ENCODE data around the gene TBX4.

TBX4 gene

DNA sequence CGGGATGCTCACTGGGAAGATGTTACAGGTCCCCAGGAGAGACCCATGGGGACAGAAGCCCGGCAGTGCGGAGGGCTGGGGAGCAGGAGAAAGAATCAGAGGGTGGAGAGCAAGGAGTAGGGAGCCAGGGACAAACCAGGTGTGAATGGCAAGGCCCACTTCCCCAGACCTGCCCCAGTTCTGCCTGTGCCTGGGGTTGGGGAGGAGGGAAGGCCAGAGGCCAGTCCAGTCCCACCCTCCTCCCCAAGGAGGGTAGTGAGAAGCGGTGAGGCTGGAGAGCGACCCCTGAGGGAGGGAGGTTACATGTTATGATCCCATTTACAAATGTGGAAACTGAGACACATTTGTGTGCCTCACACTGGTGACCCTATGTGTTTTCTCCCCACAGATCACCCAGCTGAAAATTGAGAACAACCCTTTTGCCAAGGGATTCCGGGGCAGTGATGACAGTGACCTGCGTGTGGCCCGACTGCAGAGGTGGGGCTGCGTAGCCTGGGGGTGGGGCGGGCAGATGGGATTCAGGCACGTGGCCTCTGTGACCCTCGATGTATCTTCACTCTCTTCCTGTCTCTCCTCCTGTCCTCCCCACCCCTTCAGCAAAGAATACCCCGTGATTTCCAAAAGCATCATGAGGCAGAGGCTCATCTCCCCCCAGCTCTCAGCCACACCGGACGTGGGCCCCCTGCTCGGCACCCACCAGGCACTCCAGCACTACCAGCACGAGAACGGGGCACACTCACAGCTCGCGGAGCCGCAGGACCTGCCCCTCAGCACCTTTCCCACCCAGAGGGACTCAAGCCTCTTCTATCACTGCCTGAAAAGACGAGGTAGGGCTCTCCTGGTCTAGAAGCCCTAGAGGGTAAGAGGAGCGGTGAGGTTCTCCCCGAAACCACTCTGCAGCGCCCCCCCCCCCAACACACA, 27.5 kb downstream of the TBX4 start:
- DNase-seq (ENCODE audit: low read depth): no peak
- no peak overlapping the region for H3K4me3 ChIP-seq (ENCODE audit: control insufficient read depth, low read depth, low read length)
- TF ChIP-seq, protein P1, sequence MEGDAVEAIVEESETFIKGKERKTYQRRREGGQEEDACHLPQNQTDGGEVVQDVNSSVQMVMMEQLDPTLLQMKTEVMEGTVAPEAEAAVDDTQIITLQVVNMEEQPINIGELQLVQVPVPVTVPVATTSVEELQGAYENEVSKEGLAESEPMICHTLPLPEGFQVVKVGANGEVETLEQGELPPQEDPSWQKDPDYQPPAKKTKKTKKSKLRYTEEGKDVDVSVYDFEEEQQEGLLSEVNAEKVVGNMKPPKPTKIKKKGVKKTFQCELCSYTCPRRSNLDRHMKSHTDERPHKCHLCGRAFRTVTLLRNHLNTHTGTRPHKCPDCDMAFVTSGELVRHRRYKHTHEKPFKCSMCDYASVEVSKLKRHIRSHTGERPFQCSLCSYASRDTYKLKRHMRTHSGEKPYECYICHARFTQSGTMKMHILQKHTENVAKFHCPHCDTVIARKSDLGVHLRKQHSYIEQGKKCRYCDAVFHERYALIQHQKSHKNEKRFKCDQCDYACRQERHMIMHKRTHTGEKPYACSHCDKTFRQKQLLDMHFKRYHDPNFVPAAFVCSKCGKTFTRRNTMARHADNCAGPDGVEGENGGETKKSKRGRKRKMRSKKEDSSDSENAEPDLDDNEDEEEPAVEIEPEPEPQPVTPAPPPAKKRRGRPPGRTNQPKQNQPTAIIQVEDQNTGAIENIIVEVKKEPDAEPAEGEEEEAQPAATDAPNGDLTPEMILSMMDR (IDR thresholded peaks at IDR 0.05; ENCODE audit: control insufficient read depth, insufficient read depth, low read depth, low read length, missing control alignments): no peak

- DNase-seq (ENCODE audit: low read depth): no peak
- TF ChIP-seq, protein P1 (IDR thresholded peaks at IDR 0.05; ENCODE audit: control insufficient read depth, insufficient read depth, low read depth, low read length, missing control alignments): no peak
- H3K4me3 ChIP-seq (ENCODE audit: control insufficient read depth, low read depth, low read length): no peak overlapping the region
Observed at GRCh38 chr17:61480414-61480807, 28.2 kb downstream of the TBX4 start.

DNA sequence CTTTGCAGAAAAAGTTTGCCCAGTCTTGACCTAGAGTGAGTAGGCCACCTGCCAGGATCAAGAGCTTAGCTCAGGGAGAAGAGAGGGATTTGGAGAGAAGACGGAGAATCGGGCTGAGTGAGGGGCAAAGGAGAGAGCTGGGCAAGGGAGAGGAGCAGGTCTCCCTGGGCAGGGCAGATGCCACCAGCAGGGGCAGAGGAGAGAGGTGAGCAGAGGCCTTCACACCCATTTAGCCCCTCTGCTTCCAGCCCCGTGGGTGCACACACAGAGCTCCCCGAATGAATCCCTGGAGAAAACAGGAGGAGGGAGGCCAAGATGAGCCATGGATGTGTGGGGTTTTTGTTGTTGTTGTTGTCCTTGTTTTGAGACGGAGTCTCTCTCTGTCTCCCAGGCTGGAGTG, 29.2 kb downstream of the TBX4 start:
- TF ChIP-seq, protein P1 (IDR thresholded peaks at IDR 0.05; ENCODE audit: control insufficient read depth, insufficient read depth, low read depth, low read length, missing control alignments): no peak
- no peak for DNase-seq (ENCODE audit: low read depth)
- H3K4me3 ChIP-seq (ENCODE audit: control insufficient read depth, low read depth, low read length): no peak overlapping the region

- TF ChIP-seq, protein P1 (IDR thresholded peaks at IDR 0.05; ENCODE audit: control insufficient read depth, insufficient read depth, low read depth, low read length, missing control alignments): no peak
- no peak for DNase-seq (ENCODE audit: low read depth)
- no peak overlapping the region for H3K4me3 ChIP-seq (ENCODE audit: control insufficient read depth, low read depth, low read length)
Observed at GRCh38 chr17:61482467-61482866, 30.2 kb downstream of the TBX4 start.

DNA sequence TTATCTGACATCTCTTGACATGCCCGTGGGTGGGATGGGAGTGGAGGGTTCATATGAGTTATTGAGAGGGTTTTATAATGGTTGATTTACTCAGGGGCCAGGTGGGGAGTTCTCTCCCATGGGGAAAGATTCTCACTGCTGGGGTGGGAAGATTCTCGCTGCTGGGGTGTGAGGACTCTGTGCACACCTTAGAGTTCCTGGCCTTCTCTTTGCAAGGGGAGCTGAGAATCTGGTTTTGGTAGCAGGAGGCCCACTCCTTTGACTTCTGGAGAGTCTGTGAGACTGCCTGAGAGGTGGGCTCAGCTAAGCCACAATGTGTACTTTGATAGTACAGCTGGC, 31.5 kb downstream of the TBX4 start:
- TF ChIP-seq, protein P1 (IDR thresholded peaks at IDR 0.05; ENCODE audit: control insufficient read depth, insufficient read depth, low read depth, low read length, missing control alignments): no peak
- H3K4me3 ChIP-seq (ENCODE audit: control insufficient read depth, low read depth, low read length): no peak overlapping the region
- no peak for DNase-seq (ENCODE audit: low read depth)

- TF ChIP-seq, protein P1 (IDR thresholded peaks at IDR 0.05; ENCODE audit: control insufficient read depth, insufficient read depth, low read depth, low read length, missing control alignments): no peak
- DNase-seq (ENCODE audit: low read depth): no peak
- no peak overlapping the region for H3K4me3 ChIP-seq (ENCODE audit: control insufficient read depth, low read depth, low read length)
Observed at GRCh38 chr17:61484174-61484573, 32.0 kb downstream of the TBX4 start.

Data from AG09309 (cell line).